Measurements from ENCODE around the gene ADAMTS2. TPM values are rescaled to one million over a fixed set of nuclear protein-coding genes. Genes with fewer than 3 reads are reported as not detected.
A peak's percentile ranks its signal among the peaks of the same experiment; 100 is the strongest.

The ADAMTS2 gene
- total RNA-seq, 3 donors from 2014 or later (not counting 1 experiment from before 2014, with no cell fraction given) = 0.28 TPM; not detected in 2

GRCh38 chr5:179256328-179257175 lies 88.7 kb downstream of the ADAMTS2 start:
- H3K9me3 ChIP-seq (ENCODE audit: control insufficient read depth, insufficient read depth, low read length) = no peaks in the 10 kb centered on the region
- 87% methylated on average over 23 of the region's 23 CpGs for WGBS (ENCODE audit: insufficient coverage)
- DNase-seq (no peak), ATAC-seq (no peak)
- H3K4me1 Mint-ChIP-seq = no peaks in the 10 kb centered on the region
- no peaks in the 10 kb centered on the region for H3K27me3 Mint-ChIP-seq (ENCODE audit: low read depth in 2 of 2)
- H3K27ac Mint-ChIP-seq = no peak overlapping the region
- H3K36me3 Mint-ChIP-seq = no peaks in the 10 kb centered on the region
- no peaks in the 10 kb centered on the region for H3K27me3 ChIP-seq (ENCODE audit: control insufficient read depth, insufficient read depth, low read length)
- H3K4me3 ChIP-seq (ENCODE audit: low read length) = no peak overlapping the region
- intact Hi-C loops (cut with micrococcal nuclease) = no loop called here
- no peaks in the 10 kb centered on the region for H3K9me3 Mint-ChIP-seq
- TF ChIP-seq CTCF (IDR thresholded peaks at IDR 0.05) = no peak
- H3K4me1 ChIP-seq (ENCODE audit: control insufficient read depth, insufficient read depth, low read length) = no peaks in the 10 kb centered on the region
- no peak overlapping the region for H3K27ac ChIP-seq (ENCODE audit: low read length)
- no peaks in the 10 kb centered on the region for H3K36me3 ChIP-seq (ENCODE audit: control insufficient read depth, insufficient read depth, low read length)
- H3K4me3 Mint-ChIP-seq = no peak overlapping the region

- Histone ChIP-seq H3K27me3 (ENCODE audit: control insufficient read depth, insufficient read depth, low read length) (no peaks in the 10 kb centered on the region), H3K9me3 (ENCODE audit: control insufficient read depth, insufficient read depth, low read length) (no peaks in the 10 kb centered on the region), H3K36me3 (ENCODE audit: control insufficient read depth, insufficient read depth, low read length) (no peaks in the 10 kb centered on the region), H3K4me1 (ENCODE audit: control insufficient read depth, insufficient read depth, low read length) (no peaks in the 10 kb centered on the region), H3K27ac (ENCODE audit: low read length) (no peak overlapping the region), H3K4me3 (ENCODE audit: low read length) (no peak overlapping the region)
- DNase-seq = no peak
- no peaks in the 10 kb centered on the region for H3K27me3 Mint-ChIP-seq (ENCODE audit: low read depth in 2 of 2)
- no peak for TF ChIP-seq CTCF (IDR thresholded peaks at IDR 0.05)
- ATAC-seq = peak in 1 of 3 donors; percentile 35
- no peaks in the 10 kb centered on the region for H3K4me1 Mint-ChIP-seq
- H3K36me3 Mint-ChIP-seq = no peaks in the 10 kb centered on the region
- WGBS (ENCODE audit: insufficient coverage) = 92% methylated on average over 15 of the region's 15 CpGs
- H3K4me3 Mint-ChIP-seq = no peak overlapping the region
- intact Hi-C loops (cut with micrococcal nuclease) = no loop called here
- H3K27ac Mint-ChIP-seq = no peak overlapping the region
- no peaks in the 10 kb centered on the region for H3K9me3 Mint-ChIP-seq
Observed at GRCh38 chr5:179255527-179256327, 89.5 kb downstream of the ADAMTS2 start.

GRCh38 chr5:179254638-179255271 lies 90.5 kb downstream of the ADAMTS2 start:
- Mint-ChIP-seq H3K4me3 (no peak overlapping the region), H3K36me3 (no peaks in the 10 kb centered on the region), H3K27ac (no peak overlapping the region), H3K4me1 (no peaks in the 10 kb centered on the region), H3K9me3 (no peaks in the 10 kb centered on the region), H3K27me3 (ENCODE audit: low read depth in 2 of 2) (no peaks in the 10 kb centered on the region)
- no peak overlapping the region for H3K4me3 ChIP-seq (ENCODE audit: low read length)
- intact Hi-C loops (cut with micrococcal nuclease) = no loop called here
- no peak overlapping the region for H3K27ac ChIP-seq (ENCODE audit: low read length)
- ATAC-seq = no peak
- H3K4me1 ChIP-seq (ENCODE audit: control insufficient read depth, insufficient read depth, low read length) = no peaks in the 10 kb centered on the region
- H3K36me3 ChIP-seq (ENCODE audit: control insufficient read depth, insufficient read depth, low read length) = no peaks in the 10 kb centered on the region
- DNase-seq = no peak
- H3K27me3 ChIP-seq (ENCODE audit: control insufficient read depth, insufficient read depth, low read length) = no peaks in the 10 kb centered on the region
- H3K9me3 ChIP-seq (ENCODE audit: control insufficient read depth, insufficient read depth, low read length) = no peaks in the 10 kb centered on the region
- TF ChIP-seq CTCF (IDR thresholded peaks at IDR 0.05) = no peak
- WGBS (ENCODE audit: insufficient coverage) = 95% methylated on average over 5 of the region's 5 CpGs

All from natural killer cell (primary cell).